H1 (cell line): ENCODE data around the gene NF1. TPM values are rescaled to one million over a fixed set of nuclear protein-coding genes. Genes with fewer than 3 reads are reported as not detected.

Experiments used
- BRCA1 ChIP-seq: IDR thresholded peaks from 2 replicates; pipeline ENCODE4 v1.6.1; 2012; ENCODE audit warnings: low read depth, low read length, improper control_type of control experiment
- CEBPB ChIP-seq: IDR thresholded peaks from 2 replicates; pipeline ENCODE4 v1.6.1; 2012; ENCODE audit warnings: low read depth, low read length
- CTCF ChIP-seq, 3 experiments: IDR thresholded peaks; 1 replicate in 2 of 3; 2 replicates in 1 of 3; pipeline versions ENCODE4 v1.5.1 to v1.6.1; 2011; ENCODE audit warnings: low read length in 3 of 3, mild to moderate bottlenecking in 3 of 3, inconsistent platforms in 2 of 3, low read depth in 1 of 3, moderate library complexity in 1 of 3; ENCODE audit not compliant: insufficient read depth in 1 of 3; ENCODE audit errors: control extremely low read depth in 1 of 3
- JUND ChIP-seq: IDR thresholded peaks from 2 replicates; pipeline ENCODE4 v1.6.1; 2011; ENCODE audit warnings: mild to moderate bottlenecking, improper control_type of control experiment, low read length
- POLR2AphosphoS5 ChIP-seq: IDR thresholded peaks from 2 replicates; pipeline ENCODE4 v1.6.1; 2011; ENCODE audit warnings: low read depth, low read length
- SAP30 ChIP-seq: fragments of 300-600 bp; sonication (generic); IDR thresholded peaks from 2 replicates; pipeline ENCODE4 v1.7.1; 2012; ENCODE audit warnings: low read length, moderate library complexity, mild to moderate bottlenecking, inconsistent platforms; ENCODE audit not compliant: insufficient read depth, insufficient replicate concordance
- SIN3A ChIP-seq, 2 experiments: IDR thresholded peaks in 1 of 2; conservative IDR thresholded peaks in 1 of 2; 2 replicates each; pipeline ENCODE4 v1.6.1; 2011 to 2012; ENCODE audit warnings: low read length in 2 of 2, improper control_type of control experiment in 1 of 2, low read depth in 1 of 2, mild to moderate bottlenecking in 1 of 2
- polyA plus RNA-seq, 7 experiments: library from polyadenylated mRNA; depleted of rRNA in 3 of 7; stranded (reverse) in 5 of 7; unstranded in 2 of 7; fragments of >200 nt in 5 of 7; fragments of 200-250 nt in 2 of 7; gene quantifications; 1 replicate in 5 of 7; 2 replicates in 1 of 7; 4 replicates in 1 of 7; pipeline versions ENCODE4 v1.2.1 to v1.2.3, GENCODE V29; 2011 to 2013; ENCODE audit warnings: missing spikeins in 2 of 7, mixed read lengths in 2 of 7
- total RNA-seq: library from RNA; stranded (reverse); fragmentation: NEBNext Ultra II Directional; extraction: Animal tissue kit (Norgen Biotek cat#: 25700); gene quantifications from 2 replicates; pipeline ENCODE4 v1.2.1, GENCODE V29; 2021
- TF ChIP-seq, protein P1 (sequence below): fragments of 300-600 bp; sonication (generic); IDR thresholded peaks from 2 replicates; pipeline ENCODE4 v1.7.1; 2012; ENCODE audit warnings: low read length, moderate library complexity, mild to moderate bottlenecking, inconsistent platforms; ENCODE audit not compliant: insufficient replicate concordance

NF1 gene
- total and polyA plus RNA-seq, 2 of the 8 experiments (the other 6 are each of a cell fraction or from before 2014, with no cell fraction given) = 19.3 to 29.6 TPM

- TF ChIP-seq, protein P1, sequence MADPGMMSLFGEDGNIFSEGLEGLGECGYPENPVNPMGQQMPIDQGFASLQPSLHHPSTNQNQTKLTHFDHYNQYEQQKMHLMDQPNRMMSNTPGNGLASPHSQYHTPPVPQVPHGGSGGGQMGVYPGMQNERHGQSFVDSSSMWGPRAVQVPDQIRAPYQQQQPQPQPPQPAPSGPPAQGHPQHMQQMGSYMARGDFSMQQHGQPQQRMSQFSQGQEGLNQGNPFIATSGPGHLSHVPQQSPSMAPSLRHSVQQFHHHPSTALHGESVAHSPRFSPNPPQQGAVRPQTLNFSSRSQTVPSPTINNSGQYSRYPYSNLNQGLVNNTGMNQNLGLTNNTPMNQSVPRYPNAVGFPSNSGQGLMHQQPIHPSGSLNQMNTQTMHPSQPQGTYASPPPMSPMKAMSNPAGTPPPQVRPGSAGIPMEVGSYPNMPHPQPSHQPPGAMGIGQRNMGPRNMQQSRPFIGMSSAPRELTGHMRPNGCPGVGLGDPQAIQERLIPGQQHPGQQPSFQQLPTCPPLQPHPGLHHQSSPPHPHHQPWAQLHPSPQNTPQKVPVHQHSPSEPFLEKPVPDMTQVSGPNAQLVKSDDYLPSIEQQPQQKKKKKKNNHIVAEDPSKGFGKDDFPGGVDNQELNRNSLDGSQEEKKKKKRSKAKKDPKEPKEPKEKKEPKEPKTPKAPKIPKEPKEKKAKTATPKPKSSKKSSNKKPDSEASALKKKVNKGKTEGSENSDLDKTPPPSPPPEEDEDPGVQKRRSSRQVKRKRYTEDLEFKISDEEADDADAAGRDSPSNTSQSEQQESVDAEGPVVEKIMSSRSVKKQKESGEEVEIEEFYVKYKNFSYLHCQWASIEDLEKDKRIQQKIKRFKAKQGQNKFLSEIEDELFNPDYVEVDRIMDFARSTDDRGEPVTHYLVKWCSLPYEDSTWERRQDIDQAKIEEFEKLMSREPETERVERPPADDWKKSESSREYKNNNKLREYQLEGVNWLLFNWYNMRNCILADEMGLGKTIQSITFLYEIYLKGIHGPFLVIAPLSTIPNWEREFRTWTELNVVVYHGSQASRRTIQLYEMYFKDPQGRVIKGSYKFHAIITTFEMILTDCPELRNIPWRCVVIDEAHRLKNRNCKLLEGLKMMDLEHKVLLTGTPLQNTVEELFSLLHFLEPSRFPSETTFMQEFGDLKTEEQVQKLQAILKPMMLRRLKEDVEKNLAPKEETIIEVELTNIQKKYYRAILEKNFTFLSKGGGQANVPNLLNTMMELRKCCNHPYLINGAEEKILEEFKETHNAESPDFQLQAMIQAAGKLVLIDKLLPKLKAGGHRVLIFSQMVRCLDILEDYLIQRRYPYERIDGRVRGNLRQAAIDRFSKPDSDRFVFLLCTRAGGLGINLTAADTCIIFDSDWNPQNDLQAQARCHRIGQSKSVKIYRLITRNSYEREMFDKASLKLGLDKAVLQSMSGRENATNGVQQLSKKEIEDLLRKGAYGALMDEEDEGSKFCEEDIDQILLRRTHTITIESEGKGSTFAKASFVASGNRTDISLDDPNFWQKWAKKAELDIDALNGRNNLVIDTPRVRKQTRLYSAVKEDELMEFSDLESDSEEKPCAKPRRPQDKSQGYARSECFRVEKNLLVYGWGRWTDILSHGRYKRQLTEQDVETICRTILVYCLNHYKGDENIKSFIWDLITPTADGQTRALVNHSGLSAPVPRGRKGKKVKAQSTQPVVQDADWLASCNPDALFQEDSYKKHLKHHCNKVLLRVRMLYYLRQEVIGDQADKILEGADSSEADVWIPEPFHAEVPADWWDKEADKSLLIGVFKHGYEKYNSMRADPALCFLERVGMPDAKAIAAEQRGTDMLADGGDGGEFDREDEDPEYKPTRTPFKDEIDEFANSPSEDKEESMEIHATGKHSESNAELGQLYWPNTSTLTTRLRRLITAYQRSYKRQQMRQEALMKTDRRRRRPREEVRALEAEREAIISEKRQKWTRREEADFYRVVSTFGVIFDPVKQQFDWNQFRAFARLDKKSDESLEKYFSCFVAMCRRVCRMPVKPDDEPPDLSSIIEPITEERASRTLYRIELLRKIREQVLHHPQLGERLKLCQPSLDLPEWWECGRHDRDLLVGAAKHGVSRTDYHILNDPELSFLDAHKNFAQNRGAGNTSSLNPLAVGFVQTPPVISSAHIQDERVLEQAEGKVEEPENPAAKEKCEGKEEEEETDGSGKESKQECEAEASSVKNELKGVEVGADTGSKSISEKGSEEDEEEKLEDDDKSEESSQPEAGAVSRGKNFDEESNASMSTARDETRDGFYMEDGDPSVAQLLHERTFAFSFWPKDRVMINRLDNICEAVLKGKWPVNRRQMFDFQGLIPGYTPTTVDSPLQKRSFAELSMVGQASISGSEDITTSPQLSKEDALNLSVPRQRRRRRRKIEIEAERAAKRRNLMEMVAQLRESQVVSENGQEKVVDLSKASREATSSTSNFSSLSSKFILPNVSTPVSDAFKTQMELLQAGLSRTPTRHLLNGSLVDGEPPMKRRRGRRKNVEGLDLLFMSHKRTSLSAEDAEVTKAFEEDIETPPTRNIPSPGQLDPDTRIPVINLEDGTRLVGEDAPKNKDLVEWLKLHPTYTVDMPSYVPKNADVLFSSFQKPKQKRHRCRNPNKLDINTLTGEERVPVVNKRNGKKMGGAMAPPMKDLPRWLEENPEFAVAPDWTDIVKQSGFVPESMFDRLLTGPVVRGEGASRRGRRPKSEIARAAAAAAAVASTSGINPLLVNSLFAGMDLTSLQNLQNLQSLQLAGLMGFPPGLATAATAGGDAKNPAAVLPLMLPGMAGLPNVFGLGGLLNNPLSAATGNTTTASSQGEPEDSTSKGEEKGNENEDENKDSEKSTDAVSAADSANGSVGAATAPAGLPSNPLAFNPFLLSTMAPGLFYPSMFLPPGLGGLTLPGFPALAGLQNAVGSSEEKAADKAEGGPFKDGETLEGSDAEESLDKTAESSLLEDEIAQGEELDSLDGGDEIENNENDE = no peak
- no peak for TF ChIP-seq JUND
- TF ChIP-seq CEBPB = no peak
- no peak for TF ChIP-seq BRCA1
- TF ChIP-seq SAP30 = no peak
- TF ChIP-seq CTCF (IDR thresholded peaks at IDR 0.05; ENCODE audit: control extremely low read depth in 1 of 3, insufficient read depth in 1 of 3, low read depth in 1 of 3, low read length in 3 of 3) = no peak
- no peak for TF ChIP-seq POLR2AphosphoS5
- TF ChIP-seq SIN3A (conservative IDR thresholded peaks at IDR 0.05 in 1 of 2, IDR thresholded peaks at IDR 0.05 in 1 of 2; ENCODE audit: low read depth in 1 of 2, low read length in 2 of 2) = no peak
Observed at GRCh38 chr17:31369266-31369665, 274.5 kb downstream of the NF1 start (continued).
